Right atrium auricular region (tissue), 2 donors: ENCODE results near the gene LRP11. TPM values are rescaled to one million over a fixed set of nuclear protein-coding genes. Genes with fewer than 3 reads are reported as not detected.
"Not testable (repeated sequence)": the region's sequence is repeated elsewhere in the genome, so short reads cannot be mapped to it uniquely, and the experiment has no call there.

Experiments used
- DNase-seq: peaks from one replicate; pipeline ENCODE4 v3.0.0-alpha.2; 2019; ENCODE audit warnings: low spot score
- H3K27ac ChIP-seq, 2 donors: fragments of 200-600 bp; sonication (generic); 1 replicate in 1 of 2; 2 replicates in 1 of 2; pipeline ENCODE4 v1.5.1; 2016 to 2019
- H3K27me3 ChIP-seq, 2 donors: fragments of 200-600 bp; sonication (generic); one replicate each; pipeline versions ENCODE4 v1.5.1 to v1.6.0; 2017 to 2019
- H3K36me3 ChIP-seq: fragments of 200-600 bp; sonication (generic); one replicate; pipeline ENCODE4 v1.5.1; 2016
- H3K4me1 ChIP-seq, 2 donors: fragments of 200-600 bp; sonication (generic); one replicate each; pipeline versions ENCODE4 v1.5.1 to v1.6.0; 2017 to 2019
- H3K4me3 ChIP-seq, 2 donors: fragments of 200-600 bp; sonication (generic); 1 replicate in 1 of 2; 2 replicates in 1 of 2; pipeline ENCODE4 v1.5.1; 2017 to 2019; ENCODE audit warnings: mild to moderate bottlenecking in 1 of 2, moderate library complexity in 1 of 2
- H3K9me3 ChIP-seq, 2 donors: fragments of 200-600 bp; sonication (generic); one replicate each; pipeline ENCODE4 v1.5.1; 2019
- CTCF ChIP-seq, 2 donors: fragments of 200-600 bp; sonication (generic); IDR thresholded peaks; one replicate each; pipeline ENCODE4 v1.5.1; 2019; ENCODE audit warnings: antibody characterized with exemption in 2 of 2
- total RNA-seq, 2 donors: library from RNA; depleted of rRNA; stranded (reverse); fragments of >200 nt; gene quantifications; one replicate each; pipeline ENCODE4 v1.1.0, GENCODE V29; 2016

Gene LRP11
- total RNA-seq, 2 donors from 2014 or later = 17.0 to 25.7 TPM

- TF ChIP-seq CTCF (IDR thresholded peaks at IDR 0.05) = no peak
These were observed 45.7 kb upstream of the LRP11 start for GRCh38 chr6:149909701-149910470.

GRCh38 chr6:149908480-149908879 lies 44.3 kb upstream of the LRP11 start:
- H3K4me1 ChIP-seq, H3K36me3 ChIP-seq, DNase-seq, H3K9me3 ChIP-seq, H3K27me3 ChIP-seq, H3K27ac ChIP-seq, H3K4me3 ChIP-seq: not testable (repeated sequence)

More at GRCh38 chr6:149909701-149910470, 45.7 kb upstream of the LRP11 start:
- Histone ChIP-seq H3K4me3 (no peak overlapping the region), H3K9me3 (no peaks in the 10 kb centered on the region), H3K27me3 (no peaks in the 10 kb centered on the region), H3K27ac (no peak overlapping the region), H3K4me1 (peaks cover 0 to 3% of the 10 kb centered on the region in 2 donors), H3K36me3 (no peaks in the 10 kb centered on the region)
- DNase-seq = no peak

GRCh38 chr6:149907317-149907716 lies 43.2 kb upstream of the LRP11 start:
- no peaks in the 10 kb centered on the region for H3K9me3 ChIP-seq
- H3K4me3 ChIP-seq = no peak overlapping the region
- H3K4me1 ChIP-seq = peaks cover 0 to 5% of the 10 kb centered on the region in 2 donors
- DNase-seq = no peak
- H3K36me3 ChIP-seq = no peaks in the 10 kb centered on the region
- H3K27ac ChIP-seq = no peak overlapping the region
- H3K27me3 ChIP-seq = no peaks in the 10 kb centered on the region
- no peak for TF ChIP-seq CTCF (IDR thresholded peaks at IDR 0.05)

GRCh38 chr6:149906405-149906804 lies 42.2 kb upstream of the LRP11 start:
- H3K27ac ChIP-seq = no peak overlapping the region
- H3K9me3 ChIP-seq = no peaks in the 10 kb centered on the region
- H3K36me3 ChIP-seq = no peaks in the 10 kb centered on the region
- no peak for DNase-seq
- TF ChIP-seq CTCF (IDR thresholded peaks at IDR 0.05) = no peak
- H3K4me3 ChIP-seq = no peak overlapping the region
- H3K4me1 ChIP-seq = peaks cover 0 to 5% of the 10 kb centered on the region in 2 donors
- no peaks in the 10 kb centered on the region for H3K27me3 ChIP-seq

- no peaks in the 10 kb centered on the region for H3K36me3 ChIP-seq
- TF ChIP-seq CTCF (IDR thresholded peaks at IDR 0.05) = no peak
- no peaks in the 10 kb centered on the region for H3K9me3 ChIP-seq
- H3K4me1 ChIP-seq = peaks cover 0 to 9% of the 10 kb centered on the region in 2 donors
- H3K4me3 ChIP-seq = no peak overlapping the region
- no peaks in the 10 kb centered on the region for H3K27me3 ChIP-seq
- DNase-seq = peak; percentile 40
- H3K27ac ChIP-seq = no peak overlapping the region
These were observed 41.8 kb upstream of the LRP11 start for GRCh38 chr6:149905911-149906371.

GRCh38 chr6:149905371-149905910 lies 41.3 kb upstream of the LRP11 start:
- H3K4me1 ChIP-seq = peaks cover 0 to 12% of the 10 kb centered on the region in 2 donors
- H3K4me3 ChIP-seq = no peak overlapping the region
- no peak for TF ChIP-seq CTCF (IDR thresholded peaks at IDR 0.05)
- no peaks in the 10 kb centered on the region for H3K9me3 ChIP-seq
- peak; percentile 32 for DNase-seq
- no peak overlapping the region for H3K27ac ChIP-seq
- no peaks in the 10 kb centered on the region for H3K27me3 ChIP-seq
- no peaks in the 10 kb centered on the region for H3K36me3 ChIP-seq
